ENCODE measurements around the gene GLCE.
"Not testable (repeated sequence)": the region's sequence is repeated elsewhere in the genome, so short reads cannot be mapped to it uniquely, and the experiment has no call there.

GLCE gene

GRCh38 chr15:69277316-69277715 lies 116.9 kb downstream of the GLCE start:
- no peak for DNase-seq

- DNase-seq, result no peak
Measured at GRCh38 chr15:69279636-69280035, 119.2 kb downstream of the GLCE start.

GRCh38 chr15:69280783-69281182 lies 120.3 kb downstream of the GLCE start:
- DNase-seq, result no peak

- DNase-seq, result no peak
Measured at GRCh38 chr15:69282104-69282743, 121.8 kb downstream of the GLCE start.

- DNase-seq, result no peak
Measured at GRCh38 chr15:69285834-69286233, 125.4 kb downstream of the GLCE start.

- no peak for DNase-seq
Measured at GRCh38 chr15:69288011-69288410, 127.6 kb downstream of the GLCE start.

GRCh38 chr15:69288531-69289341 lies 128.3 kb downstream of the GLCE start:
- DNase-seq, result no peak

- DNase-seq, result no peak
Measured at GRCh38 chr15:69289342-69290146, 129.1 kb downstream of the GLCE start.

GRCh38 chr15:69290346-69291164 lies 130.1 kb downstream of the GLCE start:
- no peak for DNase-seq

- DNase-seq, result not testable (repeated sequence)
Measured at GRCh38 chr15:69291651-69292050, 131.2 kb downstream of the GLCE start.

- no peak for DNase-seq
Measured at GRCh38 chr15:69292826-69293420, 132.5 kb downstream of the GLCE start.

GRCh38 chr15:69293741-69294615 lies 133.5 kb downstream of the GLCE start:
- no peak for DNase-seq

- no peak for DNase-seq
Measured at GRCh38 chr15:69296606-69297005, 136.2 kb downstream of the GLCE start.

GRCh38 chr15:69297642-69298353 lies 137.4 kb downstream of the GLCE start:
- no peak for DNase-seq

GRCh38 chr15:69298354-69298696 lies 137.9 kb downstream of the GLCE start:
- no peak for DNase-seq

GRCh38 chr15:69298697-69299441 lies 138.4 kb downstream of the GLCE start, which contains the start of gene PAQR5:
Gene PAQR5 (plus strand): TSS chr15:69298912. CDS start chr15:69360081, 61,169 bp downstream.
- DNase-seq, result no peak

GRCh38 chr15:69299451-69299886 lies 139.0 kb downstream of the GLCE start:
- no peak for DNase-seq

GRCh38 chr15:69299943-69300588 lies 139.6 kb downstream of the GLCE start:
- no peak for DNase-seq

- not testable (repeated sequence) for DNase-seq
Measured at GRCh38 chr15:69301101-69301500, 140.7 kb downstream of the GLCE start.
